ENCODE measurements around the gene UBXN7. TPM values are rescaled to one million over a fixed set of nuclear protein-coding genes. Genes with fewer than 3 reads are reported as not detected.
A peak's percentile ranks its signal among the peaks of the same experiment; 100 is the strongest.

The UBXN7 gene
- total and polyA plus RNA-seq, 9 of the 15 experiments (the other 6 are each of a cell fraction or from before 2014, with no cell fraction given) = 3.5 to 44.6 (median 13.4) TPM

GRCh38 chr3:196336319-196337145, 95.7 kb downstream of the UBXN7 start (continued):
- no peak for TF ChIP-seq ATF6 (CRISPR knock-in tag; IDR thresholded peaks at IDR 0.05)
- TF ChIP-seq ZBTB43 (CRISPR knock-in tag; IDR thresholded peaks at IDR 0.05) = no peak
- TF ChIP-seq, protein P1, sequence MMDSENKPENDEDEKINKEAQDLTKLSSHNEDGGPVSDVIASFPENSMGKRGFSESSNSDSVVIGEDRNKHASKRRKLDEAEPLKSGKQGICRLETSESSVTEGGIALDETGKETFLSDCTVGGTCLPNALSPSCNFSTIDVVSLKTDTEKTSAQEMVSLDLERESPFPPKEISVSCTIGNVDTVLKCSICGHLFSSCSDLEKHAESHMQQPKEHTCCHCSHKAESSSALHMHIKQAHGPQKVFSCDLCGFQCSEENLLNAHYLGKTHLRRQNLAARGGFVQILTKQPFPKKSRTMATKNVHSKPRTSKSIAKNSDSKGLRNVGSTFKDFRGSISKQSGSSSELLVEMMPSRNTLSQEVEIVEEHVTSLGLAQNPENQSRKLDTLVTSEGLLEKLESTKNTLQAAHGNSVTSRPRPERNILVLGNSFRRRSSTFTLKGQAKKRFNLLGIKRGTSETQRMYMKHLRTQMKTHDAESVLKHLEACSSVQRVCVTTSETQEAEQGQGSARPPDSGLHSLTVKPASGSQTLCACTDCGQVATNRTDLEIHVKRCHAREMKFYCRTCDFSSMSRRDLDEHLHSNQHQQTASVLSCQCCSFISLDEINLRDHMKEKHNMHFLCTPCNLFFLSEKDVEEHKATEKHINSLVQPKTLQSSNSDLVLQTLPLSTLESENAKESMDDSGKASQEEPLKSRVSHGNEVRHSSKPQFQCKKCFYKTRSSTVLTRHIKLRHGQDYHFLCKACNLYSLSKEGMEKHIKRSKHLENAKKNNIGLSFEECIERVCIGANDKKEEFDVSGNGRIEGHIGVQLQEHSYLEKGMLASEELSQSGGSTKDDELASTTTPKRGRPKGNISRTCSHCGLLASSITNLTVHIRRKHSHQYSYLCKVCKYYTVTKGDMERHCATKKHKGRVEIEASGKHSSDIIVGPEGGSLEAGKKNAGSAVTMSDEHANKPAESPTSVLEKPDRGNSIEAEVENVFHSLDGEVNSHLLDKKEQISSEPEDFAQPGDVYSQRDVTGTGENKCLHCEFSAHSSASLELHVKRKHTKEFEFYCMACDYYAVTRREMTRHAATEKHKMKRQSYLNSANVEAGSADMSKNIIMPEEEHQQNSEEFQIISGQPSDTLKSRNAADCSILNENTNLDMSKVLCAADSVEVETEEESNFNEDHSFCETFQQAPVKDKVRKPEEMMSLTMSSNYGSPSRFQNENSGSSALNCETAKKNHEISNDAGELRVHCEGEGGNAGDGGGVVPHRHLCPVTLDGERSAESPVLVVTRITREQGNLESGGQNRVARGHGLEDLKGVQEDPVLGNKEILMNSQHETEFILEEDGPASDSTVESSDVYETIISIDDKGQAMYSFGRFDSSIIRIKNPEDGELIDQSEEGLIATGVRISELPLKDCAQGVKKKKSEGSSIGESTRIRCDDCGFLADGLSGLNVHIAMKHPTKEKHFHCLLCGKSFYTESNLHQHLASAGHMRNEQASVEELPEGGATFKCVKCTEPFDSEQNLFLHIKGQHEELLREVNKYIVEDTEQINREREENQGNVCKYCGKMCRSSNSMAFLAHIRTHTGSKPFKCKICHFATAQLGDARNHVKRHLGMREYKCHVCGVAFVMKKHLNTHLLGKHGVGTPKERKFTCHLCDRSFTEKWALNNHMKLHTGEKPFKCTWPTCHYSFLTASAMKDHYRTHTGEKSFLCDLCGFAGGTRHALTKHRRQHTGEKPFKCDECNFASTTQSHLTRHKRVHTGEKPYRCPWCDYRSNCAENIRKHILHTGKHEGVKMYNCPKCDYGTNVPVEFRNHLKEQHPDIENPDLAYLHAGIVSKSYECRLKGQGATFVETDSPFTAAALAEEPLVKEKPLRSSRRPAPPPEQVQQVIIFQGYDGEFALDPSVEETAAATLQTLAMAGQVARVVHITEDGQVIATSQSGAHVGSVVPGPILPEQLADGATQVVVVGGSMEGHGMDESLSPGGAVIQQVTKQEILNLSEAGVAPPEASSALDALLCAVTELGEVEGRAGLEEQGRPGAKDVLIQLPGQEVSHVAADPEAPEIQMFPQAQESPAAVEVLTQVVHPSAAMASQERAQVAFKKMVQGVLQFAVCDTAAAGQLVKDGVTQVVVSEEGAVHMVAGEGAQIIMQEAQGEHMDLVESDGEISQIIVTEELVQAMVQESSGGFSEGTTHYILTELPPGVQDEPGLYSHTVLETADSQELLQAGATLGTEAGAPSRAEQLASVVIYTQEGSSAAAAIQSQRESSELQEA (IDR thresholded peaks at IDR 0.05; ENCODE audit: low read depth) = no peak
- TF ChIP-seq, protein P2, sequence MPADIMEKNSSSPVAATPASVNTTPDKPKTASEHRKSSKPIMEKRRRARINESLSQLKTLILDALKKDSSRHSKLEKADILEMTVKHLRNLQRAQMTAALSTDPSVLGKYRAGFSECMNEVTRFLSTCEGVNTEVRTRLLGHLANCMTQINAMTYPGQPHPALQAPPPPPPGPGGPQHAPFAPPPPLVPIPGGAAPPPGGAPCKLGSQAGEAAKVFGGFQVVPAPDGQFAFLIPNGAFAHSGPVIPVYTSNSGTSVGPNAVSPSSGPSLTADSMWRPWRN (IDR thresholded peaks at IDR 0.05; ENCODE audit: low read depth) = no peak
- no peak for TF ChIP-seq ZNF696 (CRISPR knock-in tag; conservative IDR thresholded peaks at IDR 0.05)
- no peak for TF ChIP-seq ZNF408 (CRISPR knock-in tag; IDR thresholded peaks at IDR 0.05; ENCODE audit: low read depth)
- peak; percentile 79 for TF ChIP-seq PKNOX1 (IDR thresholded peaks at IDR 0.05)
- no peak for TF ChIP-seq ZNF644 (tag; IDR thresholded peaks at IDR 0.05; ENCODE audit: low read depth)
- no peak for TF ChIP-seq SAFB2 (IDR thresholded peaks at IDR 0.05; ENCODE audit: borderline replicate concordance, low read depth, low read length, severe bottlenecking)
- no peak for TF ChIP-seq ETS2 (tag; IDR thresholded peaks at IDR 0.05; ENCODE audit: borderline replicate concordance, poor library complexity, severe bottlenecking)
- 0 out of 2 replicates have a peak, but pooled peaks have one; percentile 3 for TF ChIP-seq BRD4 (IDR thresholded peaks at IDR 0.05)

Measured in K562 (cell line).